G401 (cell line): ENCODE measurements around the gene ARPC1B. TPM values are rescaled to one million over a fixed set of nuclear protein-coding genes. Genes with fewer than 3 reads are reported as not detected.
"Not testable (repeated sequence)": the region's sequence is repeated elsewhere in the genome, so short reads cannot be mapped to it uniquely, and the experiment has no call there.

ENCODE experiments used
- DNase-seq: peaks from one replicate; pipeline ENCODE4 v3.0.0-alpha.2; 2015; ENCODE audit warnings: low spot score
- in situ Hi-C: cut with HindIII; loops from 2 replicates; pipeline ENCODE4 v1.10.0; 2016; ENCODE audit warnings: low sequenced_read_pairs, mixed read lengths
- total RNA-seq: library from RNA; depleted of rRNA; stranded (reverse); fragments of >200 nt; shearing (Covaris generic); gene quantifications from 2 replicates; pipeline ENCODE4 v1.2.3, GENCODE V29; 2014; rRNA removed

The ARPC1B gene
- 281 and 284 TPM in 2 replicates for total RNA-seq

DNA sequence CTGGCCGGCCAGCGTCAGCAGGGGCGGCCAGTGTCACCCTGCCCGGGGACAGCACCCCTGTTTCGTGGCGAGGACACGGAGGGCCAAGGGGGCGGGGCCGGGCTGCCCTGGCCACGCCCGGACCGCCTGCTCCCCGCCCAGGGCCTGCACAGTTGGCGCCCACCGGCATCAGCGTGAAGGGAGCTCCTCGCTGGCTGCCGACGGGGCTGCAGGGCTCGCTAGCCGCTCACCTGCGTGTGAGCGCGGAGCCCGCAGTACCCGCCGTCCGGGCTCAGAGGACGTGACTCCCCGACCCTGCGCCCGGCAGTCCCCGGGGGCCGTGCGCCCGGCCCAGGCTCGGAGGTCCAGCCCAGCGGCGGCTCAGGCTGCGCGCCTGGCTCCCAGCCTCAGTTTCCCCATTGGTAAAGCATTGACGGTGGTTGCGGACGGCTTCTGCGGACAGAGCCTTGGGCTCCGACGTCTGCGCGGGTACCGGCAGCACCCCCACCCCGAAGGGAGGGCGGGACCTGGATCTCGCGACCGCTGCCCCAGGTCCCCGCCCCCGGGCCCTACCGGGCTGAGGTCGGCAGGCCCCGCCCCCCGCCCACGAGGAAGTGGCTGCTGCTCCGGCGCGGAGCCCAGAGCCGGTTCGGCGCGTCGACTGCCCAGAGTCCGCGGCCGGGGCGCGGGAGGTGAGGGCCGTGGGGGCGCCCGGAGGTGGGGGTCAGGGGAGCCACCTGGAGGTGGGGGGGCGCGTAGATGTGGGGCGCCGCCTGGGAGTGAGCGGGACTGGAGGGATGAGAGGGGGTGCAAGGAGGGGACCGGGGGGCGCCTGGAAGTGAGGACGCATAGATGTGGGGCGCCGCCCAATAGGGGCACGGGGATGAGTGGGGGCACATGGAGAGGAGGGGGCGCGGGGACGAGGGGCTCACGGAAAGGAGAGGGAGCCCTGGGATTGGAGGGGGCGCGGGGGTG is at the start of gene ARPC1B:
ARPC1B (plus strand) TSS at position 620 of the 954 bp plus-strand sequence. CDS start 10,985 bp downstream, outside the sequence.
- in situ Hi-C loops, result no loop called here
- no peak for DNase-seq

DNA sequence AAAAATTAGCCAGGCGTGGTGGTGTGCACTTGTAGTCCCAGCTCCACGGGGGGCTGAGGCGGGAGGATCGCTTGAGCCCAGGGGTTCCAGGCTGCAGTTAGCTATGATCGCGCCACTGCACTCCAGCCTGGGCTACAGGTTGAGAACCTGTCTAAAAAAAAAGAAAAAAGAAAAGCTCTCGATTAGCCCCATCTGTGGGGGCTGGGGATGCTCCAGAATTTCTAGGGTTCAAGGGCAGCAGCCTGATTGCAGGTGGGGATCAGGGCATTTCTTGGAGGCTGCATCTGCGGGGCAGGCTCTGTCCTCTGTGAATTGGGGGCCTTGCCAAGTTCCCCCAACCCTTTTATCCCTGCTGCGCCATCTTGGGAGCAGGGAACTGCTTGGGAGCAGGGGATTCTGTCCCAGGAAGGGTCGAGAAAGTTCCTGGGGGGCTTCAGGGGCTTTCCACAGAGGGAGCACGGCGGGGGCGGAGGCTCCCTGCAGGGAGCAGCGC is 49.5 kb upstream of the ARPC1B start:
- DNase-seq, result no peak
- in situ Hi-C loops, result no loop called here

- DNase-seq, result peak; percentile 82
- in situ Hi-C loops, result no loop called here
Observed at GRCh38 chr7:99325592-99326407, 48.7 kb upstream of the ARPC1B start, which contains the start of gene ARPC1A. ARPC1A (plus strand) TSS chr7:99325898; CDS start chr7:99333354, 7,456 bp downstream.

DNA sequence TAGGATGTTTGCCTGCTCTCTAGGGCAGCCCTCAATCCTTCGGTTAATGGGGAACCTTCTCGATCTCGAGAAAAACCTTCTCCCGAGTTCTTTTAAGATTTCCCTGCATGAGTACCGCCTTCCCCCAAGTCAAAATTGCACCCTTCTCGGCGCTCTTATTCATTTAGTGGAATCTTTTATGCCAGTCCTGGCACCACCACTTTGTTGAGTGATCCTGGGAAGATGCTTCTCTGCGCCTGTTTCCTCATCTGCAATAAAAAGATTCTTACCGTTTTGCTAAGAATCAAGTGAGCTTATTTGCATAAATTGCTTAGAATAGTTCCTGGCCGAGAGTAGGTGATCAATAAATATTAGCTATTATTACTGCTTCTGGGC is 48.1 kb upstream of the ARPC1B start:
- DNase-seq, result no peak
- in situ Hi-C loops, result no loop called here

DNA sequence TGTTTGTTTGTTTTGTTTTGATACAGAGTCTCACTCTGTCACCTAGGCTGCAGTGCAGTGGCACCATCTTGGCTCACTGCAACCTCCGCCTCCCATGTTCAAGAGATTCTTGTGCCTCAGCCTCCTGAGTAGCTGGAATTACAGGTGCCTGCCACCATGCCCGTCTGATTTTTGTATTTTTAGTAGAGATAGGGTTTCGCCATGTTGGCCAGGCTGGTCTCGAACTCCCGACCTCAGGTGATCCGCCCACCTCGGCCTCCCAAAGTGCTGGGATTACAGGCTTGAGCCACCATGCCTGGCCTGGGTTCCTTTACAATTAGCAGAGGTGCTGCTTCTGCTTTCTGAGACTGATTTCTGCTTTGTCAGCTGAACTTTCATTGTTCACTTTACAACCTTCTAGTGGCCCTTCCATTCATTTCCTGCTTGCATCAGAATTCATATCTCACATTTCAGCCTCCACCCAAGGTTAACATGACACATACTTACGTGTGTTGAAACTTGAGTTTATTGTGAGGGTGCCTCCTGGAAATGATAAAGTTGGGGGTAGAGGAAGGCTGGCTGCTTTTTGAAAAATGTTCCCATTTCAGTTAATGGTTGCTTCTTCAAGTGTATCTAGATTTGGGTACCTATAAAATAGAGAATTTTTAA is 44.1 kb upstream of the ARPC1B start:
- in situ Hi-C loops, DNase-seq: not testable (repeated sequence)

- in situ Hi-C loops, result no loop called here
Observed at GRCh38 chr7:99331002-99331401, 43.5 kb upstream of the ARPC1B start.

DNA sequence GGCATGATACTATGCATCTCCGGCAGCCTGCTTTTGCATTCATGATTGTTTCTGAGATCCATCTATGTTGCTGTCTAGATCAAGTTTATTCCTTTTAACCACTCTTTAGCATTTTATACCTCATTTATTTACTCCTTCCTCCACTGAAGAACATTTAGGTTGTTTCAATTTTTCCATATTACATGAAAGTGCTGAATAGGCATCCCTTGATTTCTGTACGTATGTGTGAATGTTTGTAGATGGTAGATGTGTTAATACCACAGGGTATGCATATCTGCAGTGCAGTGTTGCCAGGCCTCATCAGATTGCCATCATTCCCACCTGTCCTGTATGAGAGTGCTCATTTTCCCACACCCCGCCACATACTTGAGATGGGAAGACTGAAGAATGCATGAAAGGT is 34.9 kb upstream of the ARPC1B start:
- DNase-seq, result no peak
- in situ Hi-C loops, result no loop called here

More at GRCh38 chr7:99331002-99331401, 43.5 kb upstream of the ARPC1B start:
- no peak for DNase-seq

- DNase-seq, result no peak
- in situ Hi-C loops, result no loop called here
Observed at GRCh38 chr7:99340659-99341058, 33.9 kb upstream of the ARPC1B start.

- in situ Hi-C loops, result no loop called here
- DNase-seq, result no peak
Observed at GRCh38 chr7:99344061-99344647, 30.4 kb upstream of the ARPC1B start.

- in situ Hi-C loops, DNase-seq: not testable (repeated sequence)
Observed at GRCh38 chr7:99350641-99351040, 23.9 kb upstream of the ARPC1B start.

GRCh38 chr7:99352247-99352646 is 22.3 kb upstream of the ARPC1B start:
- DNase-seq, result no peak
- in situ Hi-C loops, result no loop called here

GRCh38 chr7:99355098-99355497 is 19.4 kb upstream of the ARPC1B start:
- no peak for DNase-seq
- in situ Hi-C loops, result no loop called here

DNA sequence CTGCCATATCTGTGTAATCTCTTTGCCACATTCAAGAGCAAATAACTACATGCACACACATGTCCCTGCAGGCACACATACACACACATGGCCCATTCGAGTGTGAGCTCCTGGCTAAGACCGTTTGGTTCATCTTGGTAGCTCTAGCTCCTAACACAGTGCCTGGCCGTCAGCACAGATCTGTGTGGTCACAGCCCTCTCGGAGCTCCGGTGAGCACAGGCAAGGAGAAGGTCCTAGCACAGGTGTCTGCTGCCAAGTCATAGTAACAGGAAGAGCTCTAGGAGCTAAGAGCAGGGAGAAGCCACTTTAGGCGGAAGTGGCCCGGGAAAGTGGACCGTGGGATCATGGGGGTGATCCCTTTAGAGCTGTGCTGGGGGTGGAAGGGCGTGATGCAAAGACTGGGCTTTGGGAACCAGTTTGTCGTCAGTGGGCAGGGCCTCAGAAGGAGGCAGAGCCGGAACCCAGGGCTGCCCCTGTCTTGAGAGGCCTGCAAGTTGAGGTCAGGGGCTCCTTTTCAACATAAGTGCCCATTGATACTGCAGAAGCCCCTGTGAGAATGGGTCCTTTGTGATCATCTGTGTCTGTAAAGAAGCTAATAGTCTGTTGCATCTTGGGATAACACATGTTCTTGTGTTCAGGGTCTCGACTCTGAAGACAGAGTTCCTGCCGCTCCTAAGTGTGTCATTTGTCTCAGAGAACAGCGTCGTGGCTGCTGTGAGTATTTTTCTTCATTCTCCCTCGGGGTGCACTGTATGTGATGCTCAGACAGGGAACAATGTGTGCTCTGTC is 16.6 kb upstream of the ARPC1B start:
- in situ Hi-C loops, result no loop called here
- DNase-seq, result no peak

- DNase-seq, in situ Hi-C loops: not testable (repeated sequence)
Observed at GRCh38 chr7:99358521-99358920, 16.0 kb upstream of the ARPC1B start.

GRCh38 chr7:99359465-99360154 is 14.9 kb upstream of the ARPC1B start:
- in situ Hi-C loops, result no loop called here
- DNase-seq, result no peak

DNA sequence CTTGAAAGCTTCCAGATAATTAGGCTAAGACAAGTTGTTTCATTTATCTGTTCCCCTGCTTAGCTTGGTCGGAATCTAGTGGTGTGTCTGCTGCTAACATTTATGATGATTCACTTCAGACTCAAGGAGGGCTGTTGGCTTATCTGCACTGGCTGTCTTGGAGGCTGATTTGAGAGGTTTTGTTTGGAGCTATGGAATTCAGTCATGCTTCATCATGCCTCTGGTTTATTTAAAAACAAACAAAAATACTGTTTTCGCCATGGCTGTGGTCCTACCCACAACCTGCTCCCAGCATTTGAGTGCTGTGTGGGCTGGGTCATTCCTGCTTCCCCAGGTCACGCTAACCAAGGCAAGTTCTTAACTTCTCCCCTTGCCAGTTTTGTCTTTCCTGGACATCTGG is 11.7 kb upstream of the ARPC1B start:
- in situ Hi-C loops, result no loop called here

DNA sequence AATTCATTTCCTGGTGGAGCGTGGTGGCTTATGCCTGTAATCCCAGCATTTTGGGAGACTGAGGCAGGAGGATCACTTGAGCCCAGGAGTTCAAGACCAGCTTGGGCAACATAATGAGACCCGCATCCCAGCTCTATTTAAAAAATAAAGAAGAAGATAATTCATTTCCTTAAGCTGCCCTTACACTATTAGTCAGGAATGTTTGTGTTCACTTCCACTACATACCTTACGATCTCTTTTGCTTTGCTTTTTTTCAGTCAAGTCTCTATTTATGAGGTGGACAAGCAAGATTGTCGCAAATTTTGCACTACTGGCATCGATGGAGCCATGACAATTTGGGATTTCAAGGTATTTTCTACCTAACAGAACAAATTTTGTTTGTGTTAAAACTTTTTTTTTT is 11.2 kb upstream of the ARPC1B start:
- in situ Hi-C loops, result no loop called here
- no peak for DNase-seq

More for the DNA sequence above, 11.7 kb upstream of the ARPC1B start:
- no peak for DNase-seq
